OCI-LY7 (cell line): ENCODE results near the gene PPP3CA.

Experiments used
- CTCF ChIP-seq: fragments of 200-600 bp; sonication (generic); conservative IDR thresholded peaks from 2 replicates; pipeline ENCODE4 v1.5.1; 2014; ENCODE audit warnings: mild to moderate bottlenecking, antibody characterized with exemption, low read length, moderate library complexity, mixed read lengths
- EZH2phosphoT487 ChIP-seq: fragments of 200-600 bp; sonication (generic); IDR thresholded peaks from 2 replicates; pipeline ENCODE4 v1.6.1; 2018; ENCODE audit warnings: low read depth, borderline replicate concordance, mild to moderate bottlenecking, mixed run types, antibody characterized with exemption, low read length, moderate library complexity, mixed read lengths

DNA sequence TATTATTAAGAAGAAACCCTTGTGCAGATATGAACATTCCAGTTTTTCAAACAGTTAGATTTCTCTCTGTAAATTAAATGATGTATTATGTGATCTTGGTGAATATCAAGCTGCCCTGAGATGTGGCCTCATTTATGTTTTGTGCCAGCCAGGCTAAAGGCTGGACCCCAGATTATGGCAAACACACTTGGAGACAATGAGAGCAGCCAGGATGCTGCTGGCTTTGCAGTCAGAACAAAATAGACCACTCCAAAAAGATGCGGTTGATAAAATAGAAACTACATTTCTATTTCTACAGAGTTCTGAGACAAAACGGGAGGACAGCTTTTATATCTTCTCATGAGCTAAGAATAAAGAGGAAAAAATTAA, 296.5 kb downstream of the PPP3CA start:
- TF ChIP-seq CTCF (no peak), EZH2phosphoT487 (no peak)
